SK-N-SH (cell line): ENCODE measurements around the gene PNN.

Experiments used
- CTCF ChIP-seq: fragments of 200-600 bp; sonication (generic); IDR thresholded peaks from 2 replicates; pipeline ENCODE4 v1.6.1; 2017; ENCODE audit warnings: antibody characterized with exemption, mild to moderate bottlenecking, moderate library complexity
- EP300 ChIP-seq, 2 experiments: IDR thresholded peaks; 2 replicates each; pipeline versions ENCODE4 v1.4.0 to v1.6.1; 2012; ENCODE audit warnings: borderline replicate concordance in 1 of 2, low read depth in 1 of 2, low read length in 1 of 2
- EZH2phosphoT487 ChIP-seq: fragments of 200-600 bp; sonication (generic); IDR thresholded peaks from 2 replicates; pipeline ENCODE4 v1.6.1; 2017; ENCODE audit warnings: low read depth, mixed run types, mild to moderate bottlenecking, antibody characterized with exemption, moderate library complexity, borderline replicate concordance
- GABPA ChIP-seq: IDR thresholded peaks from 2 replicates; pipeline ENCODE4 v1.4.0; 2012; ENCODE audit warnings: low read depth, mild to moderate bottlenecking
- POLR2AphosphoS5 ChIP-seq: IDR thresholded peaks from 2 replicates; pipeline ENCODE4 v1.6.1; 2012; ENCODE audit warnings: low read depth, low read length
- RFX5 ChIP-seq: IDR thresholded peaks from 2 replicates; pipeline ENCODE4 v1.6.1; 2012; ENCODE audit warnings: mild to moderate bottlenecking, improper control_type of control experiment, low read length
- SMC3 ChIP-seq: IDR thresholded peaks from 2 replicates; pipeline ENCODE4 v1.6.1; 2012; ENCODE audit warnings: low read depth, low read length, improper control_type of control experiment
- TCF12 ChIP-seq: IDR thresholded peaks from 2 replicates; pipeline ENCODE4 v1.4.0; 2012
- TF ChIP-seq, protein P1 (sequence below): IDR thresholded peaks from 2 replicates; pipeline ENCODE4 v1.6.1; 2012; ENCODE audit warnings: mild to moderate bottlenecking, low read depth, low read length, moderate library complexity
- TF ChIP-seq, protein P2 (sequence below): IDR thresholded peaks from 2 replicates; pipeline ENCODE4 v1.4.0; 2012; ENCODE audit warnings: low read depth
- TF ChIP-seq, protein P3 (sequence below): fragments of 150-350 bp; IDR thresholded peaks from 2 replicates; pipeline ENCODE4 v1.6.1; 2016; ENCODE audit warnings: mild to moderate bottlenecking, low read depth, low read length

GRCh38 chr14:39138440-39138839 lies 36.6 kb upstream of the PNN start:
- TF ChIP-seq TCF12 (no peak), CTCF (no peak), RFX5 (no peak), POLR2AphosphoS5 (no peak), EP300 (IDR thresholded peaks at IDR 0.05; ENCODE audit: borderline replicate concordance in 1 of 2, low read depth in 1 of 2, low read length in 1 of 2) (no peak), GABPA (no peak), SMC3 (no peak), EZH2phosphoT487 (no peak)
- TF ChIP-seq, protein P1, sequence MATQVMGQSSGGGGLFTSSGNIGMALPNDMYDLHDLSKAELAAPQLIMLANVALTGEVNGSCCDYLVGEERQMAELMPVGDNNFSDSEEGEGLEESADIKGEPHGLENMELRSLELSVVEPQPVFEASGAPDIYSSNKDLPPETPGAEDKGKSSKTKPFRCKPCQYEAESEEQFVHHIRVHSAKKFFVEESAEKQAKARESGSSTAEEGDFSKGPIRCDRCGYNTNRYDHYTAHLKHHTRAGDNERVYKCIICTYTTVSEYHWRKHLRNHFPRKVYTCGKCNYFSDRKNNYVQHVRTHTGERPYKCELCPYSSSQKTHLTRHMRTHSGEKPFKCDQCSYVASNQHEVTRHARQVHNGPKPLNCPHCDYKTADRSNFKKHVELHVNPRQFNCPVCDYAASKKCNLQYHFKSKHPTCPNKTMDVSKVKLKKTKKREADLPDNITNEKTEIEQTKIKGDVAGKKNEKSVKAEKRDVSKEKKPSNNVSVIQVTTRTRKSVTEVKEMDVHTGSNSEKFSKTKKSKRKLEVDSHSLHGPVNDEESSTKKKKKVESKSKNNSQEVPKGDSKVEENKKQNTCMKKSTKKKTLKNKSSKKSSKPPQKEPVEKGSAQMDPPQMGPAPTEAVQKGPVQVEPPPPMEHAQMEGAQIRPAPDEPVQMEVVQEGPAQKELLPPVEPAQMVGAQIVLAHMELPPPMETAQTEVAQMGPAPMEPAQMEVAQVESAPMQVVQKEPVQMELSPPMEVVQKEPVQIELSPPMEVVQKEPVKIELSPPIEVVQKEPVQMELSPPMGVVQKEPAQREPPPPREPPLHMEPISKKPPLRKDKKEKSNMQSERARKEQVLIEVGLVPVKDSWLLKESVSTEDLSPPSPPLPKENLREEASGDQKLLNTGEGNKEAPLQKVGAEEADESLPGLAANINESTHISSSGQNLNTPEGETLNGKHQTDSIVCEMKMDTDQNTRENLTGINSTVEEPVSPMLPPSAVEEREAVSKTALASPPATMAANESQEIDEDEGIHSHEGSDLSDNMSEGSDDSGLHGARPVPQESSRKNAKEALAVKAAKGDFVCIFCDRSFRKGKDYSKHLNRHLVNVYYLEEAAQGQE: no peak
- TF ChIP-seq, protein P2, sequence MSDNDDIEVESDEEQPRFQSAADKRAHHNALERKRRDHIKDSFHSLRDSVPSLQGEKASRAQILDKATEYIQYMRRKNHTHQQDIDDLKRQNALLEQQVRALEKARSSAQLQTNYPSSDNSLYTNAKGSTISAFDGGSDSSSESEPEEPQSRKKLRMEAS: no peak
- TF ChIP-seq, protein P3, sequence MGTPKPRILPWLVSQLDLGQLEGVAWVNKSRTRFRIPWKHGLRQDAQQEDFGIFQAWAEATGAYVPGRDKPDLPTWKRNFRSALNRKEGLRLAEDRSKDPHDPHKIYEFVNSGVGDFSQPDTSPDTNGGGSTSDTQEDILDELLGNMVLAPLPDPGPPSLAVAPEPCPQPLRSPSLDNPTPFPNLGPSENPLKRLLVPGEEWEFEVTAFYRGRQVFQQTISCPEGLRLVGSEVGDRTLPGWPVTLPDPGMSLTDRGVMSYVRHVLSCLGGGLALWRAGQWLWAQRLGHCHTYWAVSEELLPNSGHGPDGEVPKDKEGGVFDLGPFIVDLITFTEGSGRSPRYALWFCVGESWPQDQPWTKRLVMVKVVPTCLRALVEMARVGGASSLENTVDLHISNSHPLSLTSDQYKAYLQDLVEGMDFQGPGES: no peak
